GM10266 (cell line): Measurements from ENCODE around the gene ARMC7.
"Not testable (repeated sequence)": the region's sequence is repeated elsewhere in the genome, so short reads cannot be mapped to it uniquely, and the experiment has no call there.

Experiments used
- DNase-seq: peaks from one replicate; pipeline ENCODE4 v3.0.0; 2012; ENCODE audit errors: extremely low spot score
- CTCF ChIP-seq: IDR thresholded peaks from 2 replicates; pipeline ENCODE4 v1.5.1; 2012; ENCODE audit warnings: mild to moderate bottlenecking, low read depth; ENCODE audit not compliant: control insufficient read depth, insufficient read depth; ENCODE audit errors: missing control alignments

Gene ARMC7

DNA sequence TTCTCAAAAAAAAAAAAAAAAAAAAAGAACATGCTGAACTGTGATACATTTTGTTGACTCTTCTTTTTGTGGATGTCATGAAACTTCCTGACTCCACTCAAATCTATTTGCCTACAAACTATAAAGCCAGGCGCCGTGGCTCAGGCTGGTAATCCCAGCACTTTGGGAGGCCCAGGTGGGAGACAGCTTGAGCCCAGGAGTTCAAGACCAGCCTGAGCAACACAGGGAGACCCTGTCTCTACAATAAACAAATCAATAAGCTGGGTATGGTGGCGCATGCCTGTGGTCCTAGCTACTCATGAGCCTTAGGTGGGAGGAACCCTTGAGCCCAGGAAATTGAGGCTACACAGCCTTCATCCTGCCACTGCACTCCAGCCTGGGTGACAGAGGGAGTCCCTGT is 23.2 kb downstream of the ARMC7 start:
- TF ChIP-seq CTCF, result no peak
- DNase-seq, result no peak

DNA sequence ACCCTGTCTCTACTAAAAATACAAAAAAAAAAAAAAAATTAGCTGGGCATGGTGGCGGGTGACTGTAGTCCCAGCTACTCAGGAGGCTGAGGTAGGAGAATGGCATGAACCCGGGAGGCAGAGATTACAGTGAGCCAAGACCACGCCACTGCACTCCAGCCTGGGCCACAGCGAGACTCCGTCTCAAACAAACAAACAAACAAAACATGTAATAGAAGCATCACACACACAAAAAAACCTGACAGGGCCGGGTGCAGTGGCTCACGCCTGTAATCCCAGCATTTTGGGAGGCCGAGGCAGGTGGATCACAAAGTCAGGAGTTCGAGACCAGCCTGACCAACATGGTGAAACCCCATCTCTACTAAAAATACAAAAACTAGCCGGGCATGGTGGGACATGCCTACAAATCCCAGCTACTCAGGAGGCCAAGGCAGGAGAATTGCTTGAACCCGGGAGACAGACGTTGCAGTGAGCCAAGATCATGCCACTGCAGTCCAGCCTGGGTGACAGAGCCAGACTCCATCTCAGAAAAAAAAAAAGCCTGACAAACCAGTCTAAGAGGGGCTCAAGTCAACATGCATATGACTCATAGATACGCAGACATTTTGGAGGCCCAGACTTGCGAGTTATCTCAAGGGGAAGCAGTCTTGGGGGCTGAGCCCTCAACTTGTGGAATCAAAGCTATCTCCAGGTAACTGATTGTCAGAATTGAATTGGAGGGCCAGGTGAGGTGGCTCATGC is 24.0 kb downstream of the ARMC7 start:
- DNase-seq, result not testable (repeated sequence)

DNA sequence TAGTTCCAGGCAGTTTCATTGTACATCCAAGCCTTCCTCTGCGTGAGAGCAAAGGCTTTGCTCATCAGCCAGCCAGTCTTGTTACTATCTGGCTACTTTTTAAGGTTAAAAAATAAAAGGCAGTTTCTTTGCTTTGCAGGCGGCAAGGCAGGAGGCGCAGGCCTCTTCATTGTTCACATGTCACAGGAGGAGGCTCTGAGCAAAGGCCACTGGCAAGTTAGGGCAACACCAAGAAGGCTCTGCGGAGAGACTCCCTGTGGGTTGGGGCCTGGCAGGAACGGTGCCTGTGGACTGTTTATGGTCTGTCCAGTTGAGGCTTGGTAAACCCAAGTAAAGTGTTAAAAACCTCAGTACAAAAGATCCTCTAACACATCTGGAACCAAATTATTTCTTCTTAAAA is 25.7 kb downstream of the ARMC7 start:
- no peak for TF ChIP-seq CTCF
- DNase-seq, result no peak

GRCh38 chr17:75135946-75136345 is 26.2 kb downstream of the ARMC7 start:
- no peak for TF ChIP-seq CTCF
- no peak for DNase-seq

- DNase-seq, result not testable (repeated sequence)
Observed at GRCh38 chr17:75137762-75138161, 28.0 kb downstream of the ARMC7 start.

- no peak for DNase-seq
- TF ChIP-seq CTCF, result no peak
Observed at GRCh38 chr17:75138519-75138918, 28.8 kb downstream of the ARMC7 start.

DNA sequence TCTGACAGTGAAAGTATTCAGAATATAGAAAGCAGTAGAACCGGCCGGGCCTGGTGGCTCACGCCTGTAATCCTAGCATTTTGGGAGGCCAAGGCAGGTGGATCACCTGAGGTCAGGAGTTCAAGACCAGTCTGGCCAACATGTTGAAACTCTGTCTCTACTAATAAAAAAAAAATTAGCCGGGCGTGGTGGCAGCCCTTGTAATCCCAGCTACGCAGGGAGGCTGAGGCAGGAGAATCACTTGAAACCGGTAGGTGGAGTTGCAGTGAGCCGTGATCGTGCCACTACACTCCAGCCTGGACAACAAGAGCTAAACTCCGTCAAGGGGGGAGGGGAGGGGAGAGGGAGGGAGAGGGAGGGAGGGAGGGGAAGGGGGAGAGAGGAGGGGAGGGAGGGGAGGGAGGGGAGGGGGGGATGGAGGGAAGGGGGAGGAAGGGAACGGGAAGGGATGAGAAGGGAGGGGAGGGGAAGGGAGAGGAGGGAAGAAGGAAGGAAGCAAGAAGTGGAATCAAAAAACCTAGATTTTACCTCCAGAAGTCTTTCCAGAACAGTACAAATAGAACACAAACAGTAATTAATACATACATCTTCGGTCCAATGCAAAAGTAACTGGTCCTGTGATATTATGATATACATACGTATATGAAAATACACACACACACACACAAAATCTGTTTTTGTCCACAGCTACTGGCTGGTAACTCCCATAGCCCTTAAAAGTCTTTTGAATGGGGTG is 32.6 kb downstream of the ARMC7 start:
- no peak for DNase-seq
- TF ChIP-seq CTCF, result no peak

- DNase-seq, result no peak
- no peak for TF ChIP-seq CTCF
Observed at GRCh38 chr17:75144816-75145512, 35.2 kb downstream of the ARMC7 start.
